GM12874 (cell line): Measurements from ENCODE around the gene UBE2O.

Experiments
- TF ChIP-seq, protein P1 (sequence below): IDR thresholded peaks from 2 replicates; pipeline ENCODE4 v1.5.1; 2011; ENCODE audit warnings: low read depth, mild to moderate bottlenecking, control low read depth, low read length, moderate library complexity; ENCODE audit not compliant: insufficient read depth

Gene UBE2O

DNA sequence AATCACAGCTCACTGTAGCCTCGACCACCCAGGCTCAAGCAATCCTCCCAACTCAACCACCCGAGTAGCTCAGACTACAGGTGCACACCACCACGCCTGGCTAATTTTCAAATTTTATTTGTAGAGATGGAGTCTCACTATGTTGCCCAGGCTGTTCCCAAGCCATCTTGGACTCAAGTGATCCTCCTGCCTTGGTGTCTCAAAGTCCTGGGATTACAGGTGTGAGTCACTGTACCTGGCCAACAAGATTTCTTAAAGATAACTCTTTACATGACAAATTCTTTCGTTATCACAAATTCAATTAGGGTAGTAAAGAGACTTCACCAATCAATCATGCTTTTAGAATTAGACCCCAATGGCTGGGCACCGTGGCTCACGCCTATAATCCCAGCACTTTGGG is 111.7 kb downstream of the UBE2O start:
- TF ChIP-seq, protein P1, sequence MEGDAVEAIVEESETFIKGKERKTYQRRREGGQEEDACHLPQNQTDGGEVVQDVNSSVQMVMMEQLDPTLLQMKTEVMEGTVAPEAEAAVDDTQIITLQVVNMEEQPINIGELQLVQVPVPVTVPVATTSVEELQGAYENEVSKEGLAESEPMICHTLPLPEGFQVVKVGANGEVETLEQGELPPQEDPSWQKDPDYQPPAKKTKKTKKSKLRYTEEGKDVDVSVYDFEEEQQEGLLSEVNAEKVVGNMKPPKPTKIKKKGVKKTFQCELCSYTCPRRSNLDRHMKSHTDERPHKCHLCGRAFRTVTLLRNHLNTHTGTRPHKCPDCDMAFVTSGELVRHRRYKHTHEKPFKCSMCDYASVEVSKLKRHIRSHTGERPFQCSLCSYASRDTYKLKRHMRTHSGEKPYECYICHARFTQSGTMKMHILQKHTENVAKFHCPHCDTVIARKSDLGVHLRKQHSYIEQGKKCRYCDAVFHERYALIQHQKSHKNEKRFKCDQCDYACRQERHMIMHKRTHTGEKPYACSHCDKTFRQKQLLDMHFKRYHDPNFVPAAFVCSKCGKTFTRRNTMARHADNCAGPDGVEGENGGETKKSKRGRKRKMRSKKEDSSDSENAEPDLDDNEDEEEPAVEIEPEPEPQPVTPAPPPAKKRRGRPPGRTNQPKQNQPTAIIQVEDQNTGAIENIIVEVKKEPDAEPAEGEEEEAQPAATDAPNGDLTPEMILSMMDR: no peak
